NCI-H2171 treated with DMSO at 0.1 percent for 48 hours (cell line): Measurements from ENCODE around the gene NXPE4.
"Not testable (repeated sequence)": the region's sequence is repeated elsewhere in the genome, so short reads cannot be mapped to it uniquely, and the experiment has no call there.

Experiments
- DNase-seq: peaks from one replicate; lab custom pipeline; 2025; lab: John Stamatoyannopoulos, UW

The NXPE4 gene

DNA sequence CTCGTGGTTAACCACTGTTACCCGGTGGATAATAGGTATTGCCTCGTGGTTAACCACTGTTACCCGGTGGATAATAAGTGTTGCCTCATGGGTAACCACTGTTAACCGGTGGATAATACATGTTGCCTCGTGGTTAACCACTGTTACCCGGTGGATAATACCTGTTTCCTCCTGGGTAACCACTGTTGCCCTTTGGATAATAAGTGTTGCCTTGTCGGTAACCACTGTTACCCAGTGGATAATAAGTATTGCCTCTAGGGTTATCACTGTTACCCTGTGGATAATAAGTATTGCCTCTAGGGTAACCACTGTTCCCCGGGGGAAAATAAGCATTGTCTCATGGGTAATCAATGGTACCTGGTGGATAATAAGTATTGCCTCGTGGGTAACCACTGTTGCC, 15.0 kb upstream of the NXPE4 start:
- DNase-seq, result no peak

DNA sequence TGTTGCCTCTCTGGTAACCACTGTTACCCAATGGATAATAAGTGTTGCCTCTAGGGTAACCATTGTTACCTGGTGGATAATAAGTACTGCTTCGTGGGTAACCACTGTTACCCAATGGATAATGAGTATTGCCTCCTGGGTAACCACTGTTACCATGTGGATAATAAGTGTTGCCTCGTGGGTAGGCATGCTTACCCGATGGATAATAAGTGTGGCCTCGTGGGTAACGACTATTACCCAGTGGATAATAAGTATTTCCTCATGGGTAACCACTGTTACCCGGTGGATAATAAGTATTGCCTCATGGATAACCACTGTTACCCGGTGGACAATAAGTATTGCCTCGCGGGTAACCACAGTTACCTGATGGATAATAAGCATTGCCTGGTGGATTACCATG, 13.8 kb upstream of the NXPE4 start:
- no peak for DNase-seq

DNA sequence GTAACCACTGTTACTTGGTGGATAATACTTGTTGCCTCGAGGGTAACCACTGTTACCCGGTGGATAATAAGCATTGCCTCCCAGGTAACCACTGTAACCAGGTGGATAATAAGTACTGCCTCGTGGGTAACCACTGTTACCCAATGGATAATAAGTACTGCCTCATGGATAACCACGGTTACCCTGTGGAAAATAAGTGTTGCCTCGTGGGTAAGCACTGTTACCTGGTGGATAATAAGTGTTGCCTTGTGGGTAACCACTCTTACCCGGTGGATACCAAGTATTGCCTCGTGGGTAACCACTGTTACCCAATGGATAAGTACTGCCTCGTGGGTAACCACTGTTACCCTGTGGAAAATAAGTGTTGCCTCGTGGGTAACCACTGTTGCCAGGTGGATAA, 13.0 kb upstream of the NXPE4 start:
- not testable (repeated sequence) for DNase-seq

DNA sequence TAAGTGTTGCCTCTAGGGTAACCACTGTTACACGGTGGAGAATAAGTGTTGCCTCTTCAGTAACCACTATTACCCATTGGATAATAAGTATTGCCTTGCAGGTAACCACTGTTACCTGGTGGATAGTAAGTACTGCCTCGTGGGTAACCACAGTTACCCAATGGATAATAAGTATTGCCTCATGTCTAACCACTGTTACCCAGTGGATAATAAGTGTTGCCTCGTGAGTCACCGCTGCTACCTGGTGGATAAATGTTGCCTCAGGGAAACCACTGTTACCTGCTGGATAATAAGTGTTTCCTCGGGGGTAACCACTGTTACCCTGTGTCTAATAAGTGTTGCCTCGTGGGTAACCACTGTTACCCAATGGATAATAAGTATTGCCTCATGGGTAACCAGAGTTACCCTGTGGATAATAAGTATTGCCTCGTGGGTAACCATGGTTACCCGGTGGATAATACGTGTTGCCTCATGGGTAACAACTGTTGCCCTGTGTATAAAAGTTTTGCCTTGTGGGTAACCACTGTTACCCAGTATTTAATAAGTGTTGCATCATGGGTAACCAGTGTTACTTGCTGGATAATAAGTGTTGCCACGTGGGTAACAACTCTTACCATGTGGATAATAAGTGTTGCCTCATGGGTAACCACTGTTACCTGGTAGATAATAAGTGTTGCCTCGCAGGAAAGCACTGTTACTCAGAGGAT, 12.3 kb upstream of the NXPE4 start:
- no peak for DNase-seq

DNA sequence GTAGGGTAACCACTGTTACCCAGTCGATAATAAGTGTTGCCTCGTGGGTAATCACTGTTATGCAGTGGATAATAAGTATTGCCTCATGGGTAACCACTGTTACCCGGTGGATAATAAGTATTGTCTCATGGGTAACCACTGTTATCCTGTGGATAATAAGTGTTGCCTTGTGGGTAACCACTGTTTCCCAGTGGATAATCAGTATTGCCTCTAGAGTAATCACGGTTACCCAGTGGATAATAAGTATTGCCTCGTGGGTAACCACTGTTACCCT, 11.2 kb upstream of the NXPE4 start:
- not testable (repeated sequence) for DNase-seq

DNA sequence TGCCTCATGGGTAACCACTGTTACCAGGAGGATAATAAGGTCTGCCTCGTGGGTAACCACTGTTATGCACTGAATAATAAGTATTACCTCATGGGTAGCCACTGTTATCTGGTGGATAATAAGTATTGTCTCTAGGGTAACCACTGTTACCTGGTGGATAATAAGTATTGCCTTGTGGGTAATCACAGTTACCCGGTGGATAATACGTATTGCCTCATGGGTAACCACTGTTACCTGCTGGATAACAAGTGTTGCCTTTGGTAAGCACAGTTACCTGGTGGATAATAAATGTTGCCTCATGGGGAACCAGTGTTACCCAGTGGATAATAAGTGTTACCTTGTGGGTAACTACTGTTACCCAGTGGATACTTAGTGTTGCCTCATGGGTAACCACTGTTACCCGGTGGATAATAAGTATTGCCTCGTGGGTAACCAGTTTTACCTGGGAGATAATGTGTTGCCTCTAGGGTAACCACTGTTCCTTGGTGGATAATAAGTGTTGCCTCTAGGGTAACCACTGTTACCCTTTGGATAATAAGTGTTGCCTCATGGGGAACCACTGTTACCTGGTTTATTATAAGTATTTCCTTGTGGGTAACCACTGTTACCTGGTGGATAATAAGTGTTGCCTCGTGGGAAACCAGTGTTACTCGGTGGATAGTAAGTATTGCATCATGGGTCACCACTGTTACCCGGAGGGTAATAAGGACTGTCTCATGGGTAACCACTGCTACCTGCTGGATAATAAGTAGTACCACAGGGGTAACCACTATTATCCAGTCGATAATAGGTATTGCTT, 10.6 kb upstream of the NXPE4 start:
- no peak for DNase-seq

DNA sequence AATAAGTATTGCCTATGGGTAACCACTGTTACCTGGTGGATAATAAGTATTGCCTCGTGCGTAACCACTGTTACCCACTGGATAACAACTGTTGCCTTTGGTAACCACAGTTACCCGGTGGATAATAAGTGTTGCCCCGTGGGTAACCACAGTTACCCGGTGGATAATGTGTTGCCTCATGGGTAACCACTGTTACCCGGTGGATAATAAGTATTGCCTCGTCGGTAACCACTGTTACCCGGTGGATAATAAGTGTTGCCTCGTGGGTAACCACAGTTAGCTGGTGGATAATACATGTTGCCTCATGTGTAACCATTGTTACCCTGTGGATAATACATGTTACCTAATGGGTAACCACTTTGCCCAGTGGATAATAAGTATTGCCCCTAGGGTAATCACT, 9.8 kb upstream of the NXPE4 start:
- DNase-seq, result no peak

DNA sequence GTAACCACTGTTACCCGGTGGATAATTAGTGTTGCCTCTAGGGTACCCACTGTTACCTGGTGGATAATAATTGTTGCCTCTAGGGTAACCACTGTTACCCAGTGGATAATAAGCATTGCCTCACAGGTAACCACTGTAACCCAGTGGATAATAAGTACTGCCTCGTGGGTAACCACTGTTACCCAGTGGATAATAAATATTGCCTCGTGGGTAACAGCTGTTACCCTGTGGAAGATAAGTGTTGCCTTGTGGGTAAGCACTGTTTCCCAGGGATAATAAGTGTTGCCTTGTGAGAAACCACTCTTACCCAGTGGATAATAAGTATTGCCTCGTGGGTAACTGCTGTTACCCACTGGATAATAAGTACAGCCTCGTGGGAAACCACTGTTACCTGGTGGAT, 9.3 kb upstream of the NXPE4 start:
- DNase-seq, result no peak

DNA sequence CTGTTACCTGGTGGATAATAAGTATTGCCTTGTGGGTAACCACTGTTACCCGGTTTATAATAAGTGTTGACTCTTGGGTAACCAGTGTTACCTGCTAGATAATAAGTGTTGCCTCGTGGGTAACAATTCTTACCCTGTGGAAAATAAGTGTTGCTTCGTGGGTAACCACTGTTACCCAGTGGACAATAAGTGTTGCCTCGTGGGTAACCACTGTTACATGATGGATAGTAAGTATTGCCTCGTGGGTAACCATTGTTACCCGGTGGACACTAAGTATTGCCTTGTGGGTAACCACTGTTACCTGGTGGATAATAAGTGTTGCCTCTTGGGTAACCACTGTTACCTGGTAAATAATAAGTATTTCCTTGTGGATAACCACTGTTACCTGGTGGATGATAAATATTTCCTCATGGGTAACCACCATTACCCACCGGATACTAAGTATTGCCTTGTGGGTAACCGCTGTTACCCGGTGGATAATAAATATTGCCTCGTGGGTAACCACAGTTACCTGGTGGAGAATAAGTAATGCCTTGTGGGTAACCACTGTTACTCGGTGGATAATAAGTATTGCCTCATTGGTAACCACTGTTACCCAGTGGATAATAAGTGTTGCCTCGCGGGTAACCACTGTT, 8.7 kb upstream of the NXPE4 start:
- DNase-seq, result no peak

DNA sequence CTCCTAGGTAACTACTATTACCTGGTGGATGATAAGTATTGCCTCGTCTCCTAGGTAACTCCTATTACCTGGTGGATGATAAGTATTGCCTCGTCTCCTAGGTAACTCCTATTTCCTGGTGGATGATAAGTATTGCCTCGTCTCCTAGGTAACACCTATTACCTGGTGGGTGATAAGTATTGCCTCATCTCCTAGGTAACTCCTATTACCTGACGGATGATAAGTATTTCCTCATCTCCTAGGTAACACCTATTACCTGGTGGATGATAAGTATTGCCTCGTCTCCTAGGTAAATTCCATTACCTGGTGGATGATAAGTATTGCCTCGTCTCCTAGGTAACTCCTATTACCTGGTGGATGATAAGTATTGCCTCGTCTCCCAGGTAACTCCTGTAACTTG, 7.6 kb upstream of the NXPE4 start:
- DNase-seq, result not testable (repeated sequence)

DNA sequence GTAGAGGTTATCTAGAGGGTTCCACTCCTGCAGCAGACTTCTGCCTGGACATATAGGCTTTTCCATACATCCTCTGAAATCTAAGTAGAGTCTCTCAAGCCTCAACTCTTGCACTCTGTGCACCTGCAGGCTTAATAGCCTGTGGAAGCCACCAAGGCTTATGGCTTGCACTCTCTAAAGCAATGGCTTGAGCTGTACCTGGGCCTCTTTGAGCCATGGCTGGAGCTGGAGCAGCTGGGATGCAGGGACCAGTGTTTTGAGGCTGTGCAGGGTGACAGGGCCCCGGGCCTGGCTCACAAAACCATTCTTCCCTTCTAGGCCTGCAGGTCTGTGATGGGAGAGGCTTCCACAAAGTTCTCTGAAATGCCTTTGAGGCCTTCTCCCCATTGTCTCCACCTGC, 2.9 kb upstream of the NXPE4 start:
- no peak for DNase-seq

DNA sequence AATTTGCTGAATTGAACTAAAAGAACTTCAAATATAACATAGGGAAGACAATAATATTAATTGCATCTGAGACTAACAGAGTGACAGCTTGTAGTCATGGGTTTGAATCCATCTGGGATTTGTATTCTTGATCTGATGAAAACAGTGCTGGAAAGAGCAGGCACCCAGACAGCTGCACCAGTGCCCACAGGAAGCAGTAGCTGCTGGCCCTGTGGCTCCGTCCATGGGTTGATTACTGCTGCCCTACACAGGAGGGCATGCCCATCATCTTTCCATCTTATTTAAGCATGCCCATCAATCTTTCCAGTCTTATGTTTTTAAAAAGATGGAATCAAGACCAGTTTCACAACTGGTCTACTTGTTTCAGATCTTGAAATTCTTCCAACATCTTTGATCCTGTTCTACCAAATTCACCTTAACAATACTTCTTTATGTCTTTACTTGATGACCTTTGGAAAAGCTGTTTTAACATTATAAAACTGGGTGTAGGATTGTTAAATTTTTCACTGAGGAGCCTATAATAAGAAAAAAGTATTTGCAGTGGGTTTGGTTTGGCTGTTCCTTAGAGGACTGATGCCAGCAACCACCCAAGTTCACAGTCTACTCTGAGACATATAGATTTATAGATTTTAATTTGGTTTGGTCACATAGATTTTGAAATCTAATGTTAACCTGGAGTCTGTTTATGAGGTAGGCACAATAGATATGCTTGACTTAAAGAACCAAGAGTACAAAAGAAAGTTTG, 761 bp upstream of the NXPE4 start:
- DNase-seq, result no peak

DNA sequence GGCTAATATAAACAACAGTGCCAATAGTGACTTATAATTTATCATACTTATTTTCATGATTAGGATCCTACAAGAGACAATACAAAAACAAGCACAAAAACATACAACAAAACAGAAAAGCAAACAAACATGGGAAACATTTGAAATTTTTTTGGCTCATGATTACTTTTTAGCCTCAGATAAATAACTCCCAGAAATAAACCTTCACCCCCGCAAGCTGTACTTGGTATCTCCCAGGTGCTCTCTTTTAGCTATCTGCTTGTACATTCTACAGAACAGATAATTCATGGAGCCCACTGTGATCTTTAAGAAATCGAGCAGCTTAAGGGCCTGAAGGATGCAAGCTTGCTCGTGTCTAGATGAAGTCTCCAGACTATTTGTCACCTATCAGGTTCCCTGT, 883 bp downstream of the NXPE4 start:
- no peak for DNase-seq

DNA sequence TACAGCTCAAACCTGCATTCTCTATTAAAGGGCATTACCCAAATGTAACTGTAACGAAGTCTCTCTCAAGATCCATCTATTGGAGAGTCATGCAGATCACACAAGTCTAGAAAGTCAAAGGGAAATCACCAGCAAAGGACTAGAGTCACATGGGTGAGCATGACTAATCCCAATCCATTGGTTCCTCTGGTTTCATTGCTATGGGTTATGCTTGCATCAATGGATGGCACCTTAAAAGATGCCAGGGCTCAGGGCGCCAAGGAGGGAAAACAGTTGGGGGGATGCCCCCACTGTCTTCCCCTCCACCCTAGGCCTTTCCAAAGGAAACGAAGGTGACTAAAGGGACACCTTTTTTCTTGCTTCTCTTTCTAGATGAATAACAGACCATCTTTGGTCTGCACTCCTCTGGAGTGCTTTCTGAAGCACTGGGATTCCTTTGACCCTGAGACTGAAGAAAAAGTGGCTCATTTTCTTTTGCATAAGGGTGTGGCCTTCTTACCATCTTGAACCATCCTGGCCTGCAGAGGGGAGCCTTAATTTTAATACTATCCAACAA, 8.1 kb downstream of the NXPE4 start:
- DNase-seq, result no peak

DNA sequence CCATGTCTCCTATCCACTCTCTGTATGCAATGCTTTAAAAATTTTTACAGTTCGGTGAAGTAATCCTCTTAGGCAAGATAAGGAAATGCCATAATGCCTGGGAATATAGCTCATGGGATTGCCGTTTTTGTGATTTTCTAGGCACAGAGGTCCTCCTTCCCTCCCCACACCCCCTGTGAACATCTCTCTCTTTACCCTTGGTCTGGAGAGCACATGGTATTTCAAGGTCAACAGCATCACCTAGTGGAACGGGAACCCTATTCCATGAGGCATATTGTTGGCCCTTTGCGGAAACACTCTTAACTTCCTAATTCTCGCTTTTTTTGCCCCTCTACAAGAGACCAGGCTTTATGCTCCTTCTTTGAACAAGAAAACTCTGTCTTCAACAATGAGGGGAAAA, 8.8 kb downstream of the NXPE4 start:
- DNase-seq, result no peak

DNA sequence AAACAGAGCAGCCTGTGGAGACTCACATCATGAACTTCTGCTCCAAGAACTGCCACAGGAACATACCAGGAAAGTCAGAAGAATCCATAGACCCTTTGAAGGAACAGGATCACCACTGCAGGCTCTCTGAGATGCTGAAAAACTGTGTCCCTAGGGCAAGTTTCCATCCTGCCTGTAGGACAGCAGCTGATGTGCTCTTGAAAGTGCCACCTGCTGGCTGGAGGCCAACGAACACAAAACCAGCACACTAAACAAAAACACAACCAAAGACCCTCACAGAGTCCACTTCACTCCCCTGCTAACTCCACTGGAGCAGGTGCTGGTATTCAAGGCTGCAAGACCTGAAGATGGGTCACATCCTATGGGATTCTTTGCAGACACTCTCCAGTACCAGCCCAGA, 23.9 kb downstream of the NXPE4 start:
- no peak for DNase-seq

DNA sequence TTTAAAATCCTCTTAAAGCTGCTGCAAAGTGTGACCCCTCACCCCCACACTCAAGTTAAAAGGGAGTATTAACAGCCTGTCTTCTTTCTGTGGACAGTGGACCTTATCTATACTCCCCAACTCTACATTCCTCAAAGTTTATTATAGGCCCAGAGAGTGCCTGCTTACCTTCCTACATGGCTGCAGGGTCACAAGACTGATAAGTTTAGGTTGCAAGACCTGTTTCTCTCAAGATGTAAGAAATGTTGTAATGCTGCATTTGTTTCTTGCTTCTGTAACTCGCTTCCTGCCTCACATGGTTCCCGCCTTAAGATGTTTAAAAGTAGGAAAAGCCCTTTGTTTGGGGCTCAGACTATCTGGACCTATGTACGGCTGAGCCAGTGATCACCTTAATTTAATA, 25.8 kb downstream of the NXPE4 start:
- DNase-seq, result no peak

DNA sequence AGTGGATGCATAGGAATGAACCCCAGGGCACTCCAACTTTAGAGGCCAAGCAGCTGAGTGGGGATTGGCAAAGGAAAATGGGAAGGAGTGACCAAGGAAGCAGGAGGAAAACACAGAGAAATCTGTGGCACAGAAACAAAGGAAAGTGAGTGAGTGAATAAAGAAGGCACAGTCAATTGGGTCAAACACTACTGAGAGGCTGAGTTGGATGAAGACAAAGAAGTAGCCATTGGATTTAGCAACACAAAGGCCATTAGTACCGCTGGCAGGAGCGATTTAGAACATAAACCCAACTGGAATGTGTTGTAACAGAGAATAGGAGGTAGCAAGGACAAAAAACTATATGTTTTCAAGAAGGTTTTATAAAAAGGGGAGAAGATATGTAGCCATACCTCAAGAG, 29.3 kb downstream of the NXPE4 start:
- DNase-seq, result no peak

DNA sequence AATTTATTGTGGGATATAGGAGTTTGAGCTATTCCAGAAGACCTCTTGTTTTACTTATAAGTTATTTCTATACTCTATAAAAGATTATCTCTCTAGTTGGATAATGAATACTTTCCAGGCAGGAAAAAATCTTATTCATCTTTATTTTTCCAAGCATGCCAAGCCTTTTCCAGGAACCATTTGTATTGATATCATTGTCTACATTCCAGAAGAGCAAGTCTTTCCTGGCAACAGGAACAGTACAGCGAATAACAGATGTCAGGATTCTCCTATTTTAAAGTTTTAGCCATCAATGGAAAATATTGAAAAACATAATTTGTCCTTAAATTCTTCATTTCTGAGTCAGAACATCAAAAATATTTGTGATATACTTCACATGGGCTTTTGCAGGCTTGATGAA, 30.8 kb downstream of the NXPE4 start:
- no peak for DNase-seq

DNA sequence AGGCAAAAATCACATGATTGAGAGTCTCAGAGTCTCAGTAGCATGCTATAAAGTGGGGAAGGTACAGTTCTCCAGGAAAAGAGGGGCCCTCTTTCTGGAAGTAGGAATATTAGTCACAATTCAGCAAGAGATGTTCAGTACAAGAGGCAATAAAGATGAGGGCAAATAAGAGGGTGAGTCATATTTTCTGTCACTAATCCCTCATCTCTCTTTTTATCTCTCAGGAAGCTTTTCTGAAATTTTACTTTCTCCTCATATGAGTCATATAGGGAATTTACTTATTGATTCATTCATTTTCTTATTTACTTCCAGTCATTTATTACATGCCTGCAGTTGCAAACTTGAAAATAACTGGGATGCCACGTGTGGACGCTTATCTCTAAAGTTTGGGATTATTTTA, 32.5 kb downstream of the NXPE4 start:
- DNase-seq, result no peak

DNA sequence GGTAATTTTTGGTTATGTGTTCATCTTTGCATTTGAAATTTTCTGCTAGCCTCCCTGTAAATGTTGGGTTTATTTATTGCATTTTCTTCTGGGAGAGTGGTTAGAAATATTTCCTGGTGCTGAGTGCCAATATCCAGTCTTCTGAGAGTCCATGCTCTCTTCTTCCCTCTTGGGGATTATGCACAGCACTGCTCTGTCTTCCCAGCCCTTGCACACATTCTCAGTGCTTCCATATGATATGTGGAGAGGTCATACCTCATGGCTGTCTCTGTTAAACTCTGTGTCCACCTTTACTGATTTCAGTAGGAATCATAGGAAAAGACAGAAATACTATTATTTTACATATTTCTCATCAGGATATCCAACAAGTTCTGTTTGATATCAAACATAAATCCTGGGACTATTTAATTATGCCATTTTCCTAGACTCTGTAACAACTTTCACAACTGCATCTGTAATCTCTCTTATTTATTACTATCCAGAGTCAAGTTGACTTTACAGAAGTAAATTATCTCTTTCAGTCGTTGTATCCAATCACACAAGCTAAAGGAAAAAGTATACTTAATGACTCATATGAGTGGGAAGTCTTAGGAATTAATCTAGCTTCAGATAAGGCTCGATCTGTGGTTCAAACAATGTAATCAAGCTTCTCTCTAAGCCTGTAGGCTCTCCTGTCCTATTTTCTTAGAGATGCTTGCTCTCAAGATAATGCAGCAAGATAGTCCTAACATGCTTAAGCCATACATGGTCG, 33.2 kb downstream of the NXPE4 start:
- no peak for DNase-seq
